ENCODE results near the gene AFAP1.
A peak's percentile ranks its signal among the peaks of the same experiment; 100 is the strongest.

Gene AFAP1

GRCh38 chr4:7939377-7940108 lies at the start of gene AFAP1:
TSS of gene AFAP1 (minus strand) at chr4:7939861. CDS start at chr4:7872078, 67,783 bp downstream.
- peak; percentile 93 for DNase-seq (ENCODE audit: extremely low spot score, insufficient read length, low read depth)
- peak; percentile 49 for FAIRE-seq

GRCh38 chr4:7988437-7988836 lies 48.8 kb upstream of the AFAP1 start:
- DNase-seq (ENCODE audit: extremely low spot score, insufficient read length, low read depth) (no peak), FAIRE-seq (no peak)

GRCh38 chr4:7987148-7987989 lies 47.7 kb upstream of the AFAP1 start:
- FAIRE-seq (peak; percentile 94), DNase-seq (ENCODE audit: extremely low spot score, insufficient read length, low read depth) (peak; percentile 42)

GRCh38 chr4:7985891-7986441 lies 46.3 kb upstream of the AFAP1 start:
- DNase-seq (ENCODE audit: extremely low spot score, insufficient read length, low read depth) (no peak), FAIRE-seq (no peak)

- no peak for FAIRE-seq
- no peak for DNase-seq (ENCODE audit: extremely low spot score, insufficient read length, low read depth)
Measured at GRCh38 chr4:7985072-7985471, 45.4 kb upstream of the AFAP1 start.

- FAIRE-seq, result no peak
- no peak for DNase-seq (ENCODE audit: extremely low spot score, insufficient read length, low read depth)
Measured at GRCh38 chr4:7984286-7984925, 44.7 kb upstream of the AFAP1 start.

- FAIRE-seq (no peak), DNase-seq (ENCODE audit: extremely low spot score, insufficient read length, low read depth) (no peak)
Measured at GRCh38 chr4:7983296-7983695, 43.6 kb upstream of the AFAP1 start.

GRCh38 chr4:7981738-7982394 lies 42.2 kb upstream of the AFAP1 start:
- no peak for DNase-seq (ENCODE audit: extremely low spot score, insufficient read length, low read depth)
- no peak for FAIRE-seq

- DNase-seq (ENCODE audit: extremely low spot score, insufficient read length, low read depth), result no peak
- FAIRE-seq, result no peak
Measured at GRCh38 chr4:7980036-7980435, 40.4 kb upstream of the AFAP1 start.

- no peak for FAIRE-seq
Measured at GRCh38 chr4:7979652-7979968, 39.9 kb upstream of the AFAP1 start.

GRCh38 chr4:7978907-7979651 lies 39.4 kb upstream of the AFAP1 start:
- no peak for DNase-seq (ENCODE audit: extremely low spot score, insufficient read length, low read depth)

More at GRCh38 chr4:7979652-7979968, 39.9 kb upstream of the AFAP1 start:
- DNase-seq (ENCODE audit: extremely low spot score, insufficient read length, low read depth), result no peak

GRCh38 chr4:7978489-7978888 lies 38.8 kb upstream of the AFAP1 start:
- DNase-seq (ENCODE audit: extremely low spot score, insufficient read length, low read depth) (no peak), FAIRE-seq (no peak)

More at GRCh38 chr4:7978907-7979651, 39.4 kb upstream of the AFAP1 start:
- FAIRE-seq, result no peak

GRCh38 chr4:7976634-7977033 lies 37.0 kb upstream of the AFAP1 start:
- FAIRE-seq (no peak), DNase-seq (ENCODE audit: extremely low spot score, insufficient read length, low read depth) (no peak)

- DNase-seq (ENCODE audit: extremely low spot score, insufficient read length, low read depth), result no peak
- no peak for FAIRE-seq
Measured at GRCh38 chr4:7976025-7976424, 36.4 kb upstream of the AFAP1 start.

- FAIRE-seq (no peak), DNase-seq (ENCODE audit: extremely low spot score, insufficient read length, low read depth) (no peak)
Measured at GRCh38 chr4:7974425-7974824, 34.8 kb upstream of the AFAP1 start.

- no peak for DNase-seq (ENCODE audit: extremely low spot score, insufficient read length, low read depth)
- no peak for FAIRE-seq
Measured at GRCh38 chr4:7973545-7973981, 33.9 kb upstream of the AFAP1 start.

GRCh38 chr4:7971881-7972500 lies 32.3 kb upstream of the AFAP1 start:
- no peak for DNase-seq (ENCODE audit: extremely low spot score, insufficient read length, low read depth)
- FAIRE-seq, result no peak

GRCh38 chr4:7971159-7971631 lies 31.5 kb upstream of the AFAP1 start:
- FAIRE-seq (no peak), DNase-seq (ENCODE audit: extremely low spot score, insufficient read length, low read depth) (no peak)
